Heart left ventricle (tissue), 16 donors: Measurements from ENCODE around the gene CRACR2A. TPM values are rescaled to one million over a fixed set of nuclear protein-coding genes. Genes with fewer than 3 reads are reported as not detected.

ENCODE experiments used
- ATAC-seq, 4 donors: fragments of 200-7000 bp; cut with Tn5 transposase; one replicate each; pipeline ENCODE4 v1.9.1; 2020 to 2022; ENCODE audit warnings: moderate library complexity in 4 of 4, mild to moderate bottlenecking in 3 of 4, moderate number of reproducible peaks in 1 of 4
- DNase-seq, 5 donors: peaks; one replicate each; pipeline ENCODE4 v3.0.0-alpha.2; 2020
- H3K27ac ChIP-seq, 12 donors: fragments of 200-600 bp; sonication (generic) in 4 of 12; one replicate each; pipeline versions ENCODE4 v1.5.0 to v1.8.0; 2016 to 2022; ENCODE audit warnings: mild to moderate bottlenecking in 2 of 12
- H3K27me3 ChIP-seq, 9 donors: fragments of 200-600 bp; sonication (generic) in 2 of 9; one replicate each; pipeline versions ENCODE4 v1.5.1 to v1.8.0; 2016 to 2022; ENCODE audit warnings: mild to moderate bottlenecking in 3 of 9
- H3K36me3 ChIP-seq, 9 donors: fragments of 200-600 bp; sonication (generic) in 2 of 9; one replicate each; pipeline versions ENCODE4 v1.5.0 to v1.8.0; 2018 to 2022; ENCODE audit warnings: mild to moderate bottlenecking in 2 of 9
- H3K4me1 ChIP-seq, 12 donors: fragments of 200-600 bp; sonication (generic) in 4 of 12; one replicate each; pipeline versions ENCODE4 v1.5.0 to v1.8.0; 2016 to 2022; ENCODE audit warnings: mild to moderate bottlenecking in 3 of 12
- H3K4me3 ChIP-seq, 12 donors: fragments of 200-600 bp; sonication (generic) in 4 of 12; one replicate each; pipeline versions ENCODE4 v1.5.0 to v1.8.0; 2017 to 2022; ENCODE audit warnings: mild to moderate bottlenecking in 9 of 12, moderate library complexity in 4 of 12
- H3K9me3 ChIP-seq, 12 donors: fragments of 200-600 bp; sonication (generic) in 4 of 12; one replicate each; pipeline versions ENCODE4 v1.5.0 to v1.8.0; 2016 to 2022; ENCODE audit warnings: mild to moderate bottlenecking in 1 of 12
- POLR2A ChIP-seq, 2 donors: fragments of 450-650 bp; IDR thresholded peaks; one replicate each; pipeline ENCODE4 v1.6.1; 2017; ENCODE audit warnings: antibody characterized with exemption in 2 of 2, mild to moderate bottlenecking in 2 of 2, moderate library complexity in 2 of 2
- WGBS, 4 donors: extraction: QIAGEN DNeasy Blood & Tissue Kit in 2 of 4; methylation state at CpG; one replicate each; pipeline versions ENCODE4 v1.1.5 to v1.1.7; 2013 to 2018; 5-methylcytosine and 5-hydroxymethylcytosine counted together
- intact Hi-C, 10 donors: fragments of 100-400 bp; cut with DNase I; formaldehyde crosslinking; loops; one replicate each; pipeline versions ENCODE4 v1.11.1 to v1.14.2; 2022
- polyA plus RNA-seq, 2 donors: library from polyadenylated mRNA; stranded (reverse); fragments of 200-250 nt; gene quantifications; one replicate each; pipeline ENCODE4 v1.2.3, GENCODE V29; 2013
- total RNA-seq, 9 donors: library from RNA; depleted of rRNA in 2 of 9; stranded (reverse); fragments of >200 nt in 2 of 9; fragmentation: NEBNext Ultra II Directional in 3 of 9; extraction: Animal tissue kit (Norgen Biotek cat#: 25700) in 3 of 9; gene quantifications; one replicate each; pipeline versions ENCODE4 v1.1.0 to v1.2.4, GENCODE V29; 2016 to 2023
- TF ChIP-seq, protein P1 (sequence below), 12 donors: fragments of 200-600 bp; sonication (generic) in 4 of 12; IDR thresholded peaks; one replicate each; pipeline versions ENCODE4 v1.5.0 to v1.8.0; 2018 to 2022; ENCODE audit warnings: antibody characterized with exemption in 12 of 12, mild to moderate bottlenecking in 5 of 12
- donor health status: ischemic (EF 13 %, LVEDD 7.1; RV severe dilation, severe dysfunction).
- donor health status: healthy with polysubstance abuse.
- donor health status: DM: no; HTN: yes; CAD: no.
- donor health status: DM: no; HTN: no; CAD: no.
- donor health status: ischemic (EF 25% LVEDD 6.9; RV normal size, moderate dysfunction).
- donor health status: ischemic (EF 25% LVEDD 5.7; RV mildly dilated, moderate dysfunction).
- donor health status: healthy.
- donor health status: DM: yes; HTN: yes; CAD: no.
- donor health status: ischemic (EF 35%, LVEDD 5.7; RV mildly dilated, moderate dysfunction).
- donor health status: nonischemic (EF 11% LVEDD 7.7; RV severe dilation, severe dysfunction).
- donor health status: DM: yes; HTN: yes; CAD: no.
- donor health status: PGD.
- donor health status: ischemic (EF 29% LVEDD 5.4; RV normal size, mild dysfunction).
- donor health status: nonischemic (EF 23%, LVEDD 6.1; RV moderate dilation, normal function).

The CRACR2A gene
- total and polyA plus RNA-seq, 11 donors: 1.0 to 14.1 (median 4.7) TPM

DNA sequence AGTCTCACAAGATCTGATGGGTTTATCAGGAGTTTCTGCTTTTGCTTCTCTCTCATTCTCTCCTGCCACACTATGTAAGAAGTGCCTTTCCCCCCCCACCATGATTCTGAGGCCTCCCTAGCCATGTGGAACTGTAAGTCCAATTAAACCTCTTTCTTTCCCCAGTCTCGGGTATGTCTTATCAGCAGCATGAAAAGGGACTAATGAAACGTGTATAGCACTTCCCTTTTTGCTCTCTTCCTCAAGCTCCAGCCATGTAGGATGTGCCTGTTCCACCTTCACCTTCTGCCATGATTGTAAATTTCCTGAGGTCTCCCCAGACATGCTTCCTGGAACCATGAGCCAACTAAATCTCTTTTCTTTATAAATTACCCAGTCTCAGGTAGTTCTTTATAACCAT lies 7.0 kb upstream of the CRACR2A start:
- H3K27me3 ChIP-seq: no peaks in the 10 kb centered on the region
- TF ChIP-seq, protein P1, sequence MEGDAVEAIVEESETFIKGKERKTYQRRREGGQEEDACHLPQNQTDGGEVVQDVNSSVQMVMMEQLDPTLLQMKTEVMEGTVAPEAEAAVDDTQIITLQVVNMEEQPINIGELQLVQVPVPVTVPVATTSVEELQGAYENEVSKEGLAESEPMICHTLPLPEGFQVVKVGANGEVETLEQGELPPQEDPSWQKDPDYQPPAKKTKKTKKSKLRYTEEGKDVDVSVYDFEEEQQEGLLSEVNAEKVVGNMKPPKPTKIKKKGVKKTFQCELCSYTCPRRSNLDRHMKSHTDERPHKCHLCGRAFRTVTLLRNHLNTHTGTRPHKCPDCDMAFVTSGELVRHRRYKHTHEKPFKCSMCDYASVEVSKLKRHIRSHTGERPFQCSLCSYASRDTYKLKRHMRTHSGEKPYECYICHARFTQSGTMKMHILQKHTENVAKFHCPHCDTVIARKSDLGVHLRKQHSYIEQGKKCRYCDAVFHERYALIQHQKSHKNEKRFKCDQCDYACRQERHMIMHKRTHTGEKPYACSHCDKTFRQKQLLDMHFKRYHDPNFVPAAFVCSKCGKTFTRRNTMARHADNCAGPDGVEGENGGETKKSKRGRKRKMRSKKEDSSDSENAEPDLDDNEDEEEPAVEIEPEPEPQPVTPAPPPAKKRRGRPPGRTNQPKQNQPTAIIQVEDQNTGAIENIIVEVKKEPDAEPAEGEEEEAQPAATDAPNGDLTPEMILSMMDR (IDR thresholded peaks at IDR 0.05): no peak
- TF ChIP-seq POLR2A (IDR thresholded peaks at IDR 0.05): no peak
- H3K27ac ChIP-seq: no peak overlapping the region
- intact Hi-C loops: no loop called here
- 49 to 61% (median 60%) methylated on average over 2 of the region's 2 CpGs for WGBS, 4 donors
- H3K36me3 ChIP-seq: no peaks in the 10 kb centered on the region
- no peaks in the 10 kb centered on the region for H3K9me3 ChIP-seq
- H3K4me1 ChIP-seq: peaks cover 0 to 17% (median 0%) of the 10 kb centered on the region in 12 donors
- ATAC-seq (no peak), DNase-seq (no peak)
- no peak overlapping the region for H3K4me3 ChIP-seq

DNA sequence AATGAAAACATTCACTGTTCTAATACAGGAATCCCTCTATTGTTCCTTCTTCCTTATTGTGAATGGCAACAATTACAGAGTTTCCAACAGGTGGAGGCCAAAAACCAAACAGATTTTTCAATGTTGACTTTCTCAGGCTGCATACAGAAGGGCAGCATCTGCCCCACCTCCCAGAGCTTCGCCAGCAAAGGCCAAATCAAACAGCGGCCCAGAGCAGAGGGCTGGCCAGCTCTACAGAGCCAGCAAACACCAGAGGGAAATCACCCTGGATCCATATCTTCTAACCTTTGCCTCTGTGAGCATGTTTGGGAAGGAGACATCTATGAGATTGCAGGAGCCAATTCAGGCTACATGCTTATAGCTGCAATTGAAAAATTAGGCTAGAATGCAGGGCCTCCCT lies 4.4 kb upstream of the CRACR2A start:
- ATAC-seq (peak in 2 of 4 donors; percentile 49 to 53), DNase-seq (no peak)
- Histone ChIP-seq H3K4me3 (no peak overlapping the region), H3K36me3 (no peaks in the 10 kb centered on the region), H3K27me3 (no peaks in the 10 kb centered on the region), H3K4me1 (peaks cover 0 to 35% (median 13%) of the 10 kb centered on the region in 12 donors), H3K9me3 (no peaks in the 10 kb centered on the region), H3K27ac (no peak overlapping the region)
- TF ChIP-seq, protein P1 (IDR thresholded peaks at IDR 0.05): no peak
- TF ChIP-seq POLR2A (IDR thresholded peaks at IDR 0.05): no peak
- intact Hi-C loops: no loop called here
- WGBS, 4 donors: 46 to 74% (median 62%) methylated on average over 2 of the region's 2 CpGs

DNA sequence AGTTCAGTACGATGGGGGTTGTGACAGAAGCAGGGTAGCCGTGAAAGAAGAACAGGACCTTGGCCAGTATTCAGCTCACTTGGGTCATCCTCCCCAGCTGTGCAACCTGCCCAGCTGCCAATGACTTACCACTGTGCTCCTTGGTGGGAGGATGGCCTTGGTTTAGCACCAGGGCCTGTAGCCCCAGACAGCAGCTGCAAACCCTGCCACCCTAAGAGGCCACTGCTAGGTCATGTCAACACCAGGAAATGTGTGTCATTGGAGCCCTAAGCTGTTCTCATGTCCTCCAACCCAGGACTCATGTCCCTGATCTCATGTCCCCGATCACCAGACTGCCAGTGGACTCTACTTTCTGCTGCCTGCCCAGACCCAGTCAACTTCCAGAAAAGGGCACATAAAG lies 3.0 kb upstream of the CRACR2A start:
- Histone ChIP-seq H3K4me1 (peaks cover 0 to 43% (median 16%) of the 10 kb centered on the region in 12 donors), H3K4me3 (no peak overlapping the region), H3K27me3 (no peaks in the 10 kb centered on the region), H3K27ac (no peak overlapping the region), H3K36me3 (no peaks in the 10 kb centered on the region), H3K9me3 (no peaks in the 10 kb centered on the region)
- TF ChIP-seq POLR2A (IDR thresholded peaks at IDR 0.05): no peak
- TF ChIP-seq, protein P1 (IDR thresholded peaks at IDR 0.05): no peak
- DNase-seq (no peak), ATAC-seq (no peak)
- intact Hi-C loops: no loop called here
- 55 to 89% (median 62%) methylated on average over 3 of the region's 3 CpGs for WGBS, 4 donors

DNA sequence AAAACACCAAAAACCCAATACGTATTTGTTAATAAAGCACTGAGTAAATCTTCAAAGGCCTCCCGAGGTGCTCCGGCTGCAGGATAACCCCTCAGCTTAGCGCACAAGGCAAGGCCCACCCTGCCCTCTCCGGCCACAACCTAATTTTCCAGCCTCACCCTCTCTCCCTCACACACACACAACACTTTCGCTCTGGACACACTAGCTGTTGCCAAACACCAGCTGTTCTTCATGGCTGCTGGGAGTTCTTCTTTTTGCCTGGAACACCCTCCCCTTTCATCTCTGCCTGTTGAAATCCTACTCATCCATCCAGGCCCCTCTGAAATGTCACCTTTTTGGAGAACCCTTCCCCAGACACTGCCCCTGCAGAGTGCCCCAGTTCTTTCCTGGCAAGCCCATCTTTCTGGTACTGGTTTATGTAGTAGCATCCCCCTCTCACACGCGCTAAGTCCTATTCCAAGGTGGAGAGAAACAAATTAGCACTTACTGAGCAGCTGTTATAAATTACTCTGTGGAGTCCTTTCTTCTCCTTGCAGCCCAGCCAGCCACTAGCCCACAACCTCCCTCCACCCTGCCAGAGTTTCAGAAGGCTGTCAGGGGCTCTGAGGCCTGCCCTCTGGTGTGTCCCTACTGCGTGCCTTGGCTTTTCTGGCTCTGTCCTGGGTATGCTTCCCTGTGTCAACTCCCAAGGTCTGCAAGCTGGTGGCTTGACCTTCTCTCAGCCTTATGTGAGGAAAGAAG lies 805 bp upstream of the CRACR2A start:
- Histone ChIP-seq H3K4me3 (peak overlapping the region in 10 of 12 donors; percentile 30 to 79 (median 61)), H3K4me1 (peaks cover 0 to 43% (median 16%) of the 10 kb centered on the region in 12 donors), H3K27ac (peak overlapping the region in 11 of 12 donors; percentile 52 to 94 (median 74)), H3K9me3 (no peaks in the 10 kb centered on the region), H3K36me3 (no peaks in the 10 kb centered on the region), H3K27me3 (no peaks in the 10 kb centered on the region)
- peak; percentile 51 to 63 (median 52) for ATAC-seq
- intact Hi-C loops: no loop called here
- TF ChIP-seq, protein P1 (IDR thresholded peaks at IDR 0.05): no peak
- TF ChIP-seq POLR2A (IDR thresholded peaks at IDR 0.05): no peak
- DNase-seq: peak in 4 of 5 donors; percentile 32 to 55 (median 48)
- 67 to 78% (median 72%) methylated on average over 9 of the region's 9 CpGs for WGBS, 4 donors
